ENCODE data around the gene TBCE.

The TBCE gene

DNA sequence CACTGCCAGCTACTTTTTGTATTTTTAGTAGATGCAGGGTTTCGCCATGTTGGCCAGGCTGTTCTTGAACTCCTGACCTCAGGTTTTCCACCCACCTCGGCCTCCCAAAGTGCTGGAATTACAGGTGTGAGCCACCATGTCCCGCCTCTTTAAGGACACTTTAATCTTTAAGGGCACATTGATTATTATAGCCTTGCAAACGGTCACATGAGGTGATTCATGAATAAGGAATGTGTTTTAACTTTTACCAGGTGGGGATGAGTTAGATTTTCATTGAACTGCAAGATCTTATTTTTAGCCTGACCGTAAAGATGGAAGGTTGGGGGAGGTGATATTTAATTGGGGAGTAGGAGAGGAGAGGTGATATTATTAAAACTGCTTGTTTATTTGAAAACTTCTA, 61.9 kb downstream of the TBCE start:
- no peak overlapping the region for H2AK5ac ChIP-seq (ENCODE audit: low read depth, low read length)
- H3K14ac ChIP-seq (ENCODE audit: low read length) = no peak overlapping the region
- no peak overlapping the region for H2BK15ac ChIP-seq (ENCODE audit: low read length)
- no peak overlapping the region for H2AFZ ChIP-seq (ENCODE audit: low read length)
- H3K4me2 ChIP-seq (ENCODE audit: insufficient read depth, low read length, poor library complexity, severe bottlenecking) = no peak overlapping the region
- peaks cover 2% of the 10 kb centered on the region for H3K79me1 ChIP-seq (ENCODE audit: low read depth, low read length)
- no peak overlapping the region for H3K4me3 ChIP-seq (ENCODE audit: low read length in 2 of 2)
- no peak overlapping the region for H2BK5ac ChIP-seq (ENCODE audit: low read length)
- H3K27ac ChIP-seq (replicated peaks; ENCODE audit: low read length) = no peak overlapping the region
- H3K4ac ChIP-seq (ENCODE audit: low read length) = no peak overlapping the region
- no peaks in the 10 kb centered on the region for H3K9me3 ChIP-seq (replicated peaks in 1 of 2; ENCODE audit: control insufficient read depth in 2 of 2, insufficient read depth in 1 of 2, low read depth in 1 of 2, low read length in 2 of 2)
- H3K18ac ChIP-seq (ENCODE audit: low read length) = no peak overlapping the region
- no peak overlapping the region for H2BK120ac ChIP-seq (ENCODE audit: low read depth, low read length)
- H2BK12ac ChIP-seq (ENCODE audit: low read length) = no peak overlapping the region
- no peak overlapping the region for H4K8ac ChIP-seq (ENCODE audit: low read depth, low read length)
- H3K36me3 ChIP-seq (replicated peaks in 1 of 2; ENCODE audit: control insufficient read depth in 2 of 2, insufficient read depth in 2 of 2, low read length in 2 of 2) = peaks cover 3 to 14% of the 10 kb centered on the region in 2 donors
- H3K23ac ChIP-seq (ENCODE audit: low read depth, low read length, poor library complexity) = no peak overlapping the region
- no peak overlapping the region for H4K91ac ChIP-seq (ENCODE audit: low read depth, low read length, poor library complexity)
- H3K27me3 ChIP-seq (ENCODE audit: control insufficient read depth in 3 of 3, insufficient read depth in 3 of 3, low read depth in 1 of 3, low read length in 3 of 3) = no peaks in the 10 kb centered on the region
- H3K4me1 ChIP-seq (ENCODE audit: control insufficient read depth in 2 of 2, insufficient read depth in 1 of 2, low read depth in 1 of 2, low read length in 2 of 2) = no peaks in the 10 kb centered on the region
- H3K9ac ChIP-seq (ENCODE audit: low read depth, low read length, poor library complexity) = no peak overlapping the region
- DNase-seq (ENCODE audit: low spot score) = no peak
- WGBS, 2 donors (ENCODE audit: extremely low coverage in 2 of 2, insufficient read length in 2 of 2, insufficient replicate concordance in 1 of 2) = 100% methylated on average over 1 of the region's 5 CpGs; no CpG with 5 or more reads in 1 of the 2 donors

DNA sequence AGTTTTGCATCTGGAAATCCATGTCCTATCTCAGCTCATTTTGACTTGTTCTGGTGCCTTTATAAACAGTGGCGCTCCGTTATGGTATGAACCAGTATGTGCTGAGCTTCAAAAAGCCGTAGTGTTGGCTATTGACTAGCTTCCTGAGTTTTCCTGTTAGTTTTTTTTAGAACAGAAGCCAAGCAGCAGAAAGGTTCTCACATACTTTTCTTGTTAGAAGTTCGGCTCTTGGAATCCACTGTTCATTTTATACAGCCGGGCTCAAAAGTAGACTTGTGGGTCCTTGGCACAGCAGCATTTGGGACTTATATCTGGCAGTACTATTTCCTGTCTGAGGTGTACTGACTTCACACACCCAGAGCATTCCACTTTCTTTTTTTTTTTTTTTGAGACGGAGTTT, 63.8 kb downstream of the TBCE start:
- Histone ChIP-seq H3K14ac (ENCODE audit: low read length) (no peak overlapping the region), H4K91ac (ENCODE audit: low read depth, low read length, poor library complexity) (no peak overlapping the region), H3K4me3 (ENCODE audit: low read length in 2 of 2) (no peak overlapping the region), H2BK120ac (ENCODE audit: low read depth, low read length) (no peak overlapping the region), H3K27me3 (ENCODE audit: control insufficient read depth in 3 of 3, insufficient read depth in 3 of 3, low read depth in 1 of 3, low read length in 3 of 3) (no peaks in the 10 kb centered on the region), H2BK12ac (ENCODE audit: low read length) (no peak overlapping the region), H4K8ac (ENCODE audit: low read depth, low read length) (no peak overlapping the region), H3K18ac (ENCODE audit: low read length) (no peak overlapping the region), H2BK15ac (ENCODE audit: low read length) (no peak overlapping the region), H3K4me2 (ENCODE audit: insufficient read depth, low read length, poor library complexity, severe bottlenecking) (no peak overlapping the region), H3K9me3 (replicated peaks in 1 of 2; ENCODE audit: control insufficient read depth in 2 of 2, insufficient read depth in 1 of 2, low read depth in 1 of 2, low read length in 2 of 2) (no peaks in the 10 kb centered on the region), H2AFZ (ENCODE audit: low read length) (no peak overlapping the region), H3K4me1 (ENCODE audit: control insufficient read depth in 2 of 2, insufficient read depth in 1 of 2, low read depth in 1 of 2, low read length in 2 of 2) (no peaks in the 10 kb centered on the region), H3K4ac (ENCODE audit: low read length) (no peak overlapping the region), H3K36me3 (replicated peaks in 1 of 2; ENCODE audit: control insufficient read depth in 2 of 2, insufficient read depth in 2 of 2, low read length in 2 of 2) (peaks cover 3 to 23% of the 10 kb centered on the region in 2 donors), H3K27ac (replicated peaks; ENCODE audit: low read length) (no peak overlapping the region), H2AK5ac (ENCODE audit: low read depth, low read length) (no peak overlapping the region), H3K9ac (ENCODE audit: low read depth, low read length, poor library complexity) (no peak overlapping the region), H3K23ac (ENCODE audit: low read depth, low read length, poor library complexity) (no peak overlapping the region), H3K79me1 (ENCODE audit: low read depth, low read length) (peaks cover 2% of the 10 kb centered on the region), H2BK5ac (ENCODE audit: low read length) (no peak overlapping the region)
- no CpG with 5 or more reads among the region's 6 CpGs for WGBS, 2 donors (ENCODE audit: extremely low coverage in 2 of 2, insufficient read length in 2 of 2, insufficient replicate concordance in 1 of 2)
- no peak for DNase-seq (ENCODE audit: low spot score)

DNA sequence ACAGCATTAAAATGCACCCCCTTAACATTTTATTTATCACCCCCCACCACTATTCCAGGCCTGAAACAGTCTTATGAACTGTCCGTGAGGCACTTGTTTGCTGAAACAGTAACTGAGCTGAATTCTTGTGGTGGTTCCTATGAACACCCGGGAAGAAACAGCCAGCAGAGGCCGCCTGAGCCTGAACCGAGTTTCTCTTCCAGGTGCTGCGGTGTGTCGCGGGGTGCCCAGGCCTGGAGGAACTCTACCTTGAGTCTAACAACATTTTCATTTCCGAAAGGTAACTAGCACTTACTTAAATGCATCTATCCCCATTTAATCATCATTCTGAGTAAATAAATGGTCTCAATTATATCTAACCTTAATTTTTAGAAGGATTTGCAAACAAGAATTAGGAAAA, 66.8 kb downstream of the TBCE start:
- H4K91ac ChIP-seq (ENCODE audit: low read depth, low read length, poor library complexity) = no peak overlapping the region
- H3K4ac ChIP-seq (ENCODE audit: low read length) = no peak overlapping the region
- DNase-seq (ENCODE audit: low spot score) = no peak
- H3K27ac ChIP-seq (replicated peaks; ENCODE audit: low read length) = no peak overlapping the region
- H4K8ac ChIP-seq (ENCODE audit: low read depth, low read length) = no peak overlapping the region
- no peak overlapping the region for H2BK15ac ChIP-seq (ENCODE audit: low read length)
- H2BK5ac ChIP-seq (ENCODE audit: low read length) = no peak overlapping the region
- H2AFZ ChIP-seq (ENCODE audit: low read length) = no peak overlapping the region
- no peak overlapping the region for H3K4me3 ChIP-seq (ENCODE audit: low read length in 2 of 2)
- H3K4me1 ChIP-seq (ENCODE audit: control insufficient read depth in 2 of 2, insufficient read depth in 1 of 2, low read depth in 1 of 2, low read length in 2 of 2) = no peaks in the 10 kb centered on the region
- no peak overlapping the region for H3K4me2 ChIP-seq (ENCODE audit: insufficient read depth, low read length, poor library complexity, severe bottlenecking)
- peaks cover 2% of the 10 kb centered on the region for H3K79me1 ChIP-seq (ENCODE audit: low read depth, low read length)
- H3K14ac ChIP-seq (ENCODE audit: low read length) = no peak overlapping the region
- no peak overlapping the region for H2BK120ac ChIP-seq (ENCODE audit: low read depth, low read length)
- H2AK5ac ChIP-seq (ENCODE audit: low read depth, low read length) = no peak overlapping the region
- H2BK12ac ChIP-seq (ENCODE audit: low read length) = no peak overlapping the region
- H3K27me3 ChIP-seq (ENCODE audit: control insufficient read depth in 3 of 3, insufficient read depth in 3 of 3, low read depth in 1 of 3, low read length in 3 of 3) = no peaks in the 10 kb centered on the region
- no peak overlapping the region for H3K23ac ChIP-seq (ENCODE audit: low read depth, low read length, poor library complexity)
- no peak overlapping the region for H3K9ac ChIP-seq (ENCODE audit: low read depth, low read length, poor library complexity)
- H3K36me3 ChIP-seq (replicated peaks in 1 of 2; ENCODE audit: control insufficient read depth in 2 of 2, insufficient read depth in 2 of 2, low read length in 2 of 2) = peaks cover 15 to 45% of the 10 kb centered on the region in 2 donors
- H3K18ac ChIP-seq (ENCODE audit: low read length) = no peak overlapping the region
- WGBS, 2 donors (ENCODE audit: extremely low coverage in 2 of 2, insufficient read length in 2 of 2, insufficient replicate concordance in 1 of 2) = no CpG with 5 or more reads among the region's 8 CpGs
- H3K9me3 ChIP-seq (replicated peaks in 1 of 2; ENCODE audit: control insufficient read depth in 2 of 2, insufficient read depth in 1 of 2, low read depth in 1 of 2, low read length in 2 of 2) = no peaks in the 10 kb centered on the region

DNA sequence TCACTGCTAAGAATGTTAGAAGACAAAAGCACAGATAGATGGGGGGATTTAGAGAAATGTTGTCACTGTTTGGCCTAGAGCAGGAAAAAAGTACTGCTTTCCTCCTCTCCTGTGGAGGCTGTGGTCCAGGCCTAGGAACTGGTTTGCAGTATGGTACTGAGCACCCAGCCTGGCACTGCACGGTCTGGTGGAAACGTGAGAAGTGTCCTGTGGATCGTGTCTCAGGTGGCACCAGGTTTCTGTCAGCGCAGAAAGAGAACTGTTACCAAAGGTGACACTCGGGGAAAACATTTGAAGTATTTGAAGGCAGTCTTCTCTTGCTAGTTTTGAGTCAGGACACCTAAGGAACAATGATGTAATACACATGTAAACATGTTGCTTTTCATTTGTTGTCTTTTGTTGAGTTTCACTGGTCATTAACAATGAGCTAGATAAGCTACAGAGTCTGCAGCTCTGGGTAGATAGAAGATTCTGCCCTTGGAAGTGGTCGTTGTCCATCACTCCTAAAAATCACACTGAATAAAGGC, 74.0 kb downstream of the TBCE start:
- no peak overlapping the region for H2BK120ac ChIP-seq (ENCODE audit: low read depth, low read length)
- H3K18ac ChIP-seq (ENCODE audit: low read length) = no peak overlapping the region
- no peak overlapping the region for H3K9ac ChIP-seq (ENCODE audit: low read depth, low read length, poor library complexity)
- no peak overlapping the region for H2AK5ac ChIP-seq (ENCODE audit: low read depth, low read length)
- no peak overlapping the region for H2BK5ac ChIP-seq (ENCODE audit: low read length)
- H2BK15ac ChIP-seq (ENCODE audit: low read length) = no peak overlapping the region
- H4K8ac ChIP-seq (ENCODE audit: low read depth, low read length) = no peak overlapping the region
- no peak overlapping the region for H3K23ac ChIP-seq (ENCODE audit: low read depth, low read length, poor library complexity)
- H2BK12ac ChIP-seq (ENCODE audit: low read length) = no peak overlapping the region
- H3K4me1 ChIP-seq (ENCODE audit: control insufficient read depth in 2 of 2, insufficient read depth in 1 of 2, low read depth in 1 of 2, low read length in 2 of 2) = peaks cover 0 to 2% of the 10 kb centered on the region in 2 donors
- H3K27me3 ChIP-seq (ENCODE audit: control insufficient read depth in 3 of 3, insufficient read depth in 3 of 3, low read depth in 1 of 3, low read length in 3 of 3) = no peaks in the 10 kb centered on the region
- H3K14ac ChIP-seq (ENCODE audit: low read length) = no peak overlapping the region
- no peak overlapping the region for H3K4me2 ChIP-seq (ENCODE audit: insufficient read depth, low read length, poor library complexity, severe bottlenecking)
- H2AFZ ChIP-seq (ENCODE audit: low read length) = no peak overlapping the region
- no CpG with 5 or more reads among the region's 6 CpGs for WGBS, 2 donors (ENCODE audit: extremely low coverage in 2 of 2, insufficient read length in 2 of 2, insufficient replicate concordance in 1 of 2)
- no peaks in the 10 kb centered on the region for H3K9me3 ChIP-seq (replicated peaks in 1 of 2; ENCODE audit: control insufficient read depth in 2 of 2, insufficient read depth in 1 of 2, low read depth in 1 of 2, low read length in 2 of 2)
- no peak for DNase-seq (ENCODE audit: low spot score)
- peaks cover 29 to 83% of the 10 kb centered on the region in 2 donors for H3K36me3 ChIP-seq (replicated peaks in 1 of 2; ENCODE audit: control insufficient read depth in 2 of 2, insufficient read depth in 2 of 2, low read length in 2 of 2)
- no peak overlapping the region for H3K27ac ChIP-seq (replicated peaks; ENCODE audit: low read length)
- H3K4me3 ChIP-seq (ENCODE audit: low read length in 2 of 2) = no peak overlapping the region
- H3K4ac ChIP-seq (ENCODE audit: low read length) = no peak overlapping the region
- no peak overlapping the region for H4K91ac ChIP-seq (ENCODE audit: low read depth, low read length, poor library complexity)
- no peaks in the 10 kb centered on the region for H3K79me1 ChIP-seq (ENCODE audit: low read depth, low read length)
